Neural progenitor cell (in vitro differentiated cells): ENCODE measurements around the gene LMBR1. TPM values are rescaled to one million over a fixed set of nuclear protein-coding genes. Genes with fewer than 3 reads are reported as not detected.

Source experiments
- DNase-seq: peaks from one replicate; pipeline ENCODE4 v3.0.0-alpha.2; 2016; ENCODE audit warnings: low spot score
- H2AFZ ChIP-seq: fragments of 200-600 bp; sonication (generic); replicated peaks from 2 replicates; pipeline ENCODE4 v1.6.1; 2016; ENCODE audit warnings: antibody characterized with exemption
- H3F3A ChIP-seq: fragments of 200-600 bp; sonication (generic); 2 replicates; pipeline ENCODE4 v1.6.1; 2016; ENCODE audit warnings: antibody characterized with exemption, low read depth
- H3K27ac ChIP-seq: fragments of 200-600 bp; sonication (generic); 2 replicates; pipeline ENCODE4 v1.5.1; 2016; ENCODE audit warnings: mild to moderate bottlenecking
- H3K27me3 ChIP-seq: fragments of 200-600 bp; sonication (generic); 2 replicates; pipeline ENCODE4 v1.6.1; 2016; ENCODE audit warnings: mild to moderate bottlenecking, moderate library complexity
- H3K36me3 ChIP-seq: fragments of 200-600 bp; sonication (generic); 2 replicates; pipeline ENCODE4 v1.5.1; 2016
- H3K4me1 ChIP-seq: fragments of 200-600 bp; sonication (generic); 2 replicates; pipeline ENCODE4 v1.6.1; 2016; ENCODE audit warnings: mixed run types
- H3K4me2 ChIP-seq: fragments of 200-600 bp; sonication (generic); 2 replicates; pipeline ENCODE4 v1.6.1; 2016
- H3K4me3 ChIP-seq: fragments of 200-600 bp; sonication (generic); 2 replicates; pipeline ENCODE4 v1.5.1; 2016
- H3K79me2 ChIP-seq: fragments of 200-600 bp; sonication (generic); 2 replicates; pipeline ENCODE4 v1.6.1; 2016; ENCODE audit warnings: low read depth
- H3K9ac ChIP-seq: fragments of 200-600 bp; sonication (generic); 2 replicates; pipeline ENCODE4 v1.6.1; 2016
- H3K9me3 ChIP-seq: fragments of 200-600 bp; sonication (generic); 2 replicates; pipeline ENCODE4 v1.5.1; 2016; ENCODE audit warnings: low read depth
- H4K20me1 ChIP-seq: fragments of 200-600 bp; sonication (generic); 2 replicates; pipeline ENCODE4 v1.6.1; 2016; ENCODE audit warnings: low read depth
- H3K27ac Mint-ChIP-seq: 3 replicates; pipeline ENCODE4 v1.8.0; 2021; ENCODE audit warnings: mixed read lengths
- H3K27me3 Mint-ChIP-seq: 2 replicates; pipeline ENCODE4 v1.8.0; 2022; ENCODE audit warnings: low read depth, mild to moderate bottlenecking, inconsistent platforms, moderate library complexity, mixed read lengths; ENCODE audit not compliant: insufficient read depth
- H3K36me3 Mint-ChIP-seq: 3 replicates; pipeline ENCODE4 v1.8.0; 2021; ENCODE audit warnings: mixed read lengths
- H3K4me1 Mint-ChIP-seq: 3 replicates; pipeline ENCODE4 v1.8.0; 2021; ENCODE audit warnings: mixed read lengths
- H3K4me3 Mint-ChIP-seq: 3 replicates; pipeline ENCODE4 v1.8.0; 2021; ENCODE audit warnings: mild to moderate bottlenecking, moderate library complexity, mixed read lengths
- H3K9me3 Mint-ChIP-seq: 3 replicates; pipeline ENCODE4 v1.8.0; 2020; ENCODE audit warnings: mixed read lengths
- CTCF ChIP-seq: fragments of 200-600 bp; sonication (generic); IDR thresholded peaks from 2 replicates; pipeline ENCODE4 v1.5.1; 2017; ENCODE audit warnings: antibody characterized with exemption, mild to moderate bottlenecking
- EZH2 ChIP-seq: fragments of 200-600 bp; sonication (generic); IDR thresholded peaks from 2 replicates; pipeline ENCODE4 v1.6.1; 2017; ENCODE audit warnings: antibody characterized with exemption, mild to moderate bottlenecking, moderate library complexity
- EZH2phosphoT487 ChIP-seq: fragments of 200-600 bp; sonication (generic); IDR thresholded peaks from 2 replicates; pipeline ENCODE4 v1.6.1; 2017; ENCODE audit warnings: antibody characterized with exemption
- total RNA-seq: library from RNA; depleted of rRNA; stranded (reverse); fragments of >200 nt; gene quantifications from 2 replicates; pipeline ENCODE4 v1.2.3, GENCODE V29; 2015; ENCODE audit warnings: low replicate concordance

The LMBR1 gene
- total RNA-seq, 1 donor from 2014 or later, result 58.1 TPM

DNA sequence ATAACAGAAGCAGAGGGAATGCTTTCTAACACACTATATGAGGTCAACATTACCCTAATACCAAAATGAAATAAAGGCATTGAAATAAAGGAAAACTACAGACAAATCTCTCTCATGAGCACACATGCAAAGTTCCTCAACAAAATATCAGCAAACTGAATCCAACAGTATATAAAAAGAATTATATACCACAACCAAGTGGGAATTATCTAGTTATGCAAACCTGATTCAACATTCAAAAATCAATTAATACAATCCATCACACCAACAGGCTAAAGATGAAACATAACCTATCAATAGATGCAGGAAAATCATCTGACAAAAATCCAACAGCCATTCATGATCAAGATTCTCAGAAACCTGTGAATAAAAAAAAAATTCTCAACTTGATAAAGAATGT is 34.5 kb downstream of the LMBR1 start:
- no peak overlapping the region for H3K9ac ChIP-seq
- no peak for TF ChIP-seq CTCF
- TF ChIP-seq EZH2phosphoT487, result no peak
- no peak for TF ChIP-seq EZH2
- H4K20me1 ChIP-seq, result no peaks in the 10 kb centered on the region
- no peak overlapping the region for H3K4me3 ChIP-seq
- H3K9me3 ChIP-seq, result peaks cover 48% of the 10 kb centered on the region
- Mint-ChIP-seq H3K4me1 (no peaks in the 10 kb centered on the region), H3K36me3 (peaks cover 57% of the 10 kb centered on the region), H3K27me3 (no peaks in the 10 kb centered on the region), H3K27ac (no peak overlapping the region), H3K4me3 (no peak overlapping the region), H3K9me3 (peaks cover 75% of the 10 kb centered on the region)
- H3K36me3 ChIP-seq, result peaks cover 10% of the 10 kb centered on the region
- no peak for DNase-seq
- H3F3A ChIP-seq, result no peaks in the 10 kb centered on the region
- no peaks in the 10 kb centered on the region for H3K4me1 ChIP-seq
- H3K27ac ChIP-seq, result no peak overlapping the region
- H3K4me2 ChIP-seq, result no peak overlapping the region
- no peak overlapping the region for H2AFZ ChIP-seq
- peaks cover 48% of the 10 kb centered on the region for H3K79me2 ChIP-seq
- H3K27me3 ChIP-seq, result no peaks in the 10 kb centered on the region

DNA sequence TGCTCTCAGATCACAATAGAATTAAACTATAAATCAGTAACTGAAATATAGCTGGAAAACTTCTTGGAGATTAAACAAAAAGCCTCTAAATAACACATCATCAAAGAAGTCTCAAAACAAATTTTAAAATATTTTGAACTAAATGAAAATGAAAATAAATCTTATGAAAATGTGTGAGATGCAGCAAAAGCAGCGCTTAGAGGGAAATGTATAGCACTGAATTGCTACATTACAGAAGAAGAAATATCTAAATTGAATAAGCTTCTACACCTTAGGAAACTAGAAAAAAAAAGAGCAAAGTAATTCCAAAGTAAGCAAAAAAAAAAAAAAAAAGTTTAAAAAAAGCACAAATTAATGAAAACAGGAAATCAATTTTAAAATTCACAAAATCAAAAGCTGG is 35.2 kb downstream of the LMBR1 start:
- Mint-ChIP-seq H3K9me3 (peaks cover 70% of the 10 kb centered on the region), H3K4me1 (no peaks in the 10 kb centered on the region)

GRCh38 chr7:156854654-156855053 is 38.3 kb downstream of the LMBR1 start:
- H3K27me3 ChIP-seq, result no peaks in the 10 kb centered on the region
- H4K20me1 ChIP-seq, result no peaks in the 10 kb centered on the region
- H3K4me3 ChIP-seq, result no peak overlapping the region
- no peak overlapping the region for H3K4me2 ChIP-seq
- DNase-seq, result no peak
- no peaks in the 10 kb centered on the region for H3K4me1 Mint-ChIP-seq
- no peak overlapping the region for H3K27ac ChIP-seq
- TF ChIP-seq EZH2, result no peak
- TF ChIP-seq EZH2phosphoT487, result no peak
- TF ChIP-seq CTCF, result no peak
- no peaks in the 10 kb centered on the region for H3F3A ChIP-seq
- peaks cover 32% of the 10 kb centered on the region for H3K9me3 ChIP-seq
- H3K27ac Mint-ChIP-seq, result no peak overlapping the region
- H3K9ac ChIP-seq, result no peak overlapping the region
- no peak overlapping the region for H3K4me3 Mint-ChIP-seq
- peaks cover 64% of the 10 kb centered on the region for H3K9me3 Mint-ChIP-seq
- peaks cover 64% of the 10 kb centered on the region for H3K79me2 ChIP-seq
- peaks cover 10% of the 10 kb centered on the region for H3K36me3 ChIP-seq
- H3K27me3 Mint-ChIP-seq, result no peaks in the 10 kb centered on the region
- peaks cover 48% of the 10 kb centered on the region for H3K36me3 Mint-ChIP-seq
- H2AFZ ChIP-seq, result no peak overlapping the region
- H3K4me1 ChIP-seq, result no peaks in the 10 kb centered on the region

More for the DNA sequence above, 35.2 kb downstream of the LMBR1 start:
- H3K27me3 ChIP-seq, result no peaks in the 10 kb centered on the region
- Mint-ChIP-seq H3K4me3 (no peak overlapping the region), H3K27me3 (no peaks in the 10 kb centered on the region), H3K27ac (no peak overlapping the region), H3K36me3 (peaks cover 57% of the 10 kb centered on the region)
- TF ChIP-seq CTCF (no peak), EZH2 (no peak), EZH2phosphoT487 (no peak)
- H2AFZ ChIP-seq, result no peak overlapping the region
- no peak for DNase-seq
- no peaks in the 10 kb centered on the region for H3F3A ChIP-seq
- peaks cover 10% of the 10 kb centered on the region for H3K36me3 ChIP-seq
- H3K4me1 ChIP-seq, result no peaks in the 10 kb centered on the region
- H3K4me2 ChIP-seq, result no peak overlapping the region
- H3K79me2 ChIP-seq, result peaks cover 53% of the 10 kb centered on the region
- no peak overlapping the region for H3K27ac ChIP-seq
- H3K4me3 ChIP-seq, result no peak overlapping the region
- H3K9me3 ChIP-seq, result peaks cover 48% of the 10 kb centered on the region
- no peaks in the 10 kb centered on the region for H4K20me1 ChIP-seq
- no peak overlapping the region for H3K9ac ChIP-seq
